ENCODE measurements around the gene SLC16A11.

The SLC16A11 gene

DNA sequence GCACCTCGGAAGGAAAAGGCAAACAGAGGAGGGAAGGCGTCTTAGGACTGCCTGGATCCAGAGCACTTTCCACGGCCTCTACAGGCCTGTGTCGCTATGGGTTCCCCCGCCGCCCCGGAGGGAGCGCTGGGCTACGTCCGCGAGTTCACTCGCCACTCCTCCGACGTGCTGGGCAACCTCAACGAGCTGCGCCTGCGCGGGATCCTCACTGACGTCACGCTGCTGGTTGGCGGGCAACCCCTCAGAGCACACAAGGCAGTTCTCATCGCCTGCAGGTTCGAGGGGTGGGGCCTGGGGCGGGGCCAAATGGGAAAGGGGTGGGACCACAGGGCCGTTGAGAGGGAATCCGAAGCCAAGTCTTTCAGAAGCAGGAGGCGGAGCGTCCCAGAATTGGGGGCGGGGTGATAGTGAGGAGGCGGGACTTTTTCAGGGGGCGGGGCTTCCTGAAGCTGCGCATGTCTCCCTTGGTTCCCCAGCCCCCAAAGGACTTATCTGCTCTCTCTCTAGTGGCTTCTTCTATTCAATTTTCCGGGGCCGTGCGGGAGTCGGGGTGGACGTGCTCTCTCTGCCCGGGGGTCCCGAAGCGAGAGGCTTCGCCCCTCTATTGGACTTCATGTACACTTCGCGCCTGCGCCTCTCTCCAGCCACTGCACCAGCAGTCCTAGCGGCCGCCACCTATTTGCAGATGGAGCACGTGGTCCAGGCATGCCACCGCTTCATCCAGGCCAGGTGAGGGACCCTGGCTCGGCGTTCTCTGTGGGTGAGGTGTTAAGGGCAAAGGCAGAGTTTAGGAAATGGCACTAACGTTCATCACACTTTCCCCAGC lies 20.1 kb downstream of the SLC16A11 start:
- DNase-seq = peak; percentile 97

DNA sequence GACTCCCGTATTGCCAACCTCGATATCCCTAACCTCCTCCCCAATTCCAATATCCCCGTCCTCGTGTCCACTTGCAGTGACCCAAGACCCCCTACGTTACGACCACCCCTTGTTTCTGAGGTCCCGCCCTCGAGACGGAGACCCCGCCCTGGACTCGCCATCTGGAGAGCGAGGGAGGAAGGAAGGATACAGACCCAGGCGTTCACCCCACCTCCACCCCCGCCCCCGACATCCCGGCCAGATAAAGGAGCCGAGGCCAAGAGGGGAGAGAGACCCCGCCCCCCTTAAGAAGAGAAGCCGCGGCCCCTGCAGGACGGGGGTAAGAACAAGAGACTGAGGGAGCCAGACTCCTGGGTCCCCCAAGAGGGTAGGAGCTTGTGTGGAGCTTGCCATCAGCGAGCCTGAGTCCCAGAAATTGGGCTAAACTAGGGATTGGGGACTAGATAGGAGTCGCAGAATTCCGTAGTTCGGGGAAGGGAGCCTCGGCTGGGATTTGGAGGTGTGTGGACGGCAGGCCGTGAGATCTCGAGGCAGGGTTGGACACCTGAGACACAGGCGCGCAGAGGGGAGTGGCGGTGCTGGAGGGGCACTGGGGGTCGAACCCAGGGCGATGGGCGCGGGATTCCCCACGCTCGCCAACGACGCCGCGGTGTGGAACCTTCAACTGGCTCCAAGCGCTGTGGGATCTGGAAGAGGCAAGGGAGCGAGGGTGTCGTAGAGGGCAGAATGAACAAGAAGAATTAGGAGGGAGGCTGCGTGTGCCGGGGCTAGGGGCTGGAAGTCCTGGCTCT lies 20.9 kb downstream of the SLC16A11 start, which contains the start of gene BCL6B:
Gene BCL6B (plus strand): TSS at position 270 of the 791 bp plus-strand sequence. CDS start 622 bp downstream, outside the sequence.
- DNase-seq = no peak

DNA sequence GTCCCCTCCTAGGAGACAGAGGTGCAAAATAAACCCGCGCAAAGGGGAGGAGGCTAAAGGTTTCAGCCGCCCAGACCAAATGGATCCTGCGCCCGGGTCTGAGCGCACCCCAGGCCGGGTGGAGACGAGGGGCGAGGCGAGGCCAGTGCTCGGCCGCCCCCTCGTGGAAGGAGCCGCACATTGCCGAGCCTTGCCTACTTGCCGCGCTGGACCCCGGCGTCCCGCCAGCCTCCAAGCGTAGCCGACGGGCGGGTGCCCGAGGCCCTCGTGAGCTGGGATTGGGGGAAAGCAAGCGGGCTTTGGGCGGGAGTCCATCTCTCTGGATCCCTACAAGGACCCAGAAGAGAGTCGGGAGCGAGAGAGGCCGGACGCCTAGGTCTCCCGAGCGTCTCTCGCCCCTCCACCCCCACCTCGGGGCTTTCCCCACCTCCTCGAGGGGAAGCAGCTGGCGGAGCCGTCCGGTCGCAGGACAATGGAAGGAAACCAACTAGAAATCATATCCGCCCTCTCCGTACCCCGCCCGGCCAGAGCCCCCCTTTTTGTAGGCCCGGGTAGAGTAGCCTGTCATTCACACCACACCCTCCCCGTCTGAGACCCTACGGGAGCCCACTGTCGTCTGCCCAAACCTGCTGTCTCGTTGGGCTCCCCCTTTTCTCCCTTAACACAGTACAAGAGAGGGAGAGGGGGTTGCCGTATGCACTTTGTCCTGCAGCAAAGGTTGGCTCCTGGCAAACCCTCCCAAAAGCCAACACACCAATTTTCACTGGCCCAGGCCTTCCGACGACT lies 21.7 kb downstream of the SLC16A11 start:
- peak; percentile 92 for DNase-seq

DNA sequence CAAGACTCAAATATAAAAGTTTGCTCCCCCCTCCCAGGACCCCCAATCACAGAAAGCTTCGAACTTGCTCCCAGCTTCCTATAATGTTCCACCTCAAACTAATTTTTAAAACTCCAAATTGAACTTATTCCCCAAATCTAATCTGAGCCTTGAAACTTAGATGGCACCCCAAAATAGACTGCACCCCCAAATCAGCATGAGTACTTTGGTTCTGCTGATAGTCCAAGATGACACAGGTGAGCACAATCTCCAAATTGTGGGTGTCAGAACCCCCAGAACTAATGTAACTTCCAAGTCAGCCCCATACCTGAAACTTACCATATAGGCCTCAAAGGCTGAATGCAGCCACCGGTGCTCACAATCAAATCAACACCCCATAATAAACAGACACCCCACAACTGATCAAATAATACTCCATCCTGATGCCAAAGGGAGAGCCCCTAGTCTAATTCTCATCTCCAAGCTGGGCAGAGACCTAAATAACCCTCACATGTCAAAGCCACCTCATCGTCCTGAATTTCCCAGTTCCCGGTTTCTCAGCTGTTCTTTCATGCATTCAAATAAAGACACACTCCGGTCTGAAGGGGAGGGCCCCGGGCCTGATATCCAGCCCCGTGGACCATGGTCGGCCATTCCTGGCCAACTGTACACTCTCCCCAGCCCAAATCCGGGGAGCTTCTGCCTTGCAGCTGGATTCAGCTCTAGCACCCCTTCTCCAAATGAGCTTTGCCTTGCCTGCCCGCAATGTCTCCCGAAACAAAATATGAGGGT lies 22.8 kb downstream of the SLC16A11 start:
- DNase-seq = no peak

DNA sequence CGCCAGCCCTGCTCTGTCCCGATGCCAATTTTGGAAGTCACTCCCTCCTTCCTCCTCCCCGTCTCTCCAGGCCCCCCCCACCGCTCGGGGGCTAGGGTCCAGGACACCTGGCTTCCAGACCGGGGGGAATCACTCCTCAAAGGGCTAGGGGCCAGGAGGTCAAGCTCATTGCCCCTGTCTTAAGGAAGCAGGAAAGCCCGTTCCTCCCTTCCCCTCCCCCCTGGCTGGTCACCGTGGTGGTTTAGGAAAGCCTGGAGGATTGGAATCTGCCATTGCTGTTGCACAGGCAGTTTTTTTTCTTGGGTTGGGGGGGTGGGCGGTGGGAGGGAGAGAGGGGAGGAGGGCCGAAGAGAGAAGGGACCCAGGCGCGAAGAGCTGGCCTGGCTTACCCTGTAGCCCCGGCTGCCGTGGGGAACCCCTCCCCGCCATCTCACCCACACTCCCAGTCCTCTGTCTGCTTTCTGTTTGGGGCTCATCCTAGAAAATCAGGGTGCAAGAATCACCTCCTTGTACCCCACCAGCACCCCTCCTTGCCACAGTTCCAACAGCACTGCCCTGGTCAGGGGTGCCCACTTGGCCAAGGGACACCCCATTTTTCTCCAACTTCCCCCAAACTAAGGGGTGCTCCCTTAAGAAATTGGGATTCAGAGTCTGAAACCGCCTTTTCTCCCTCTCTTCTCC lies 23.9 kb downstream of the SLC16A11 start:
- no peak for DNase-seq

DNA sequence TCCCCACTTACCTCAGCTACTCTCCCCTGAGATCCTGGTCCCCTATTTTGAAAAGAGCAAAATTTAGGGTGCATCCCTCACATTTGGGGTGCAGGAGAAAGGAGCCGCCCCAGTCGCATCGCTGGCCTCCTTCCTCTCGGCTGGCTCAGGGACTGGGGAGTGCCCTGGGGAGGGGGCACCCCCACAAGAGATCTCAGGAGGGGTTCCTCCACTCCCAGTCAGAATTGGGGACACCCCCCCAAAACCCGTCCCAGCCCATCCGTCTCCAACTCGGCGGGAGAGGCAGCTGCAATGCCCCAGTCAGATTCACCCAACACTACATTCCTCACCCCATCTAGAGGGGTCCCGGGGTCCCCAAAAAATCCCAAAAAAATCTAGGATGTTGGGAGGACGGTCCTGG lies 24.5 kb downstream of the SLC16A11 start:
- no peak for DNase-seq

DNA sequence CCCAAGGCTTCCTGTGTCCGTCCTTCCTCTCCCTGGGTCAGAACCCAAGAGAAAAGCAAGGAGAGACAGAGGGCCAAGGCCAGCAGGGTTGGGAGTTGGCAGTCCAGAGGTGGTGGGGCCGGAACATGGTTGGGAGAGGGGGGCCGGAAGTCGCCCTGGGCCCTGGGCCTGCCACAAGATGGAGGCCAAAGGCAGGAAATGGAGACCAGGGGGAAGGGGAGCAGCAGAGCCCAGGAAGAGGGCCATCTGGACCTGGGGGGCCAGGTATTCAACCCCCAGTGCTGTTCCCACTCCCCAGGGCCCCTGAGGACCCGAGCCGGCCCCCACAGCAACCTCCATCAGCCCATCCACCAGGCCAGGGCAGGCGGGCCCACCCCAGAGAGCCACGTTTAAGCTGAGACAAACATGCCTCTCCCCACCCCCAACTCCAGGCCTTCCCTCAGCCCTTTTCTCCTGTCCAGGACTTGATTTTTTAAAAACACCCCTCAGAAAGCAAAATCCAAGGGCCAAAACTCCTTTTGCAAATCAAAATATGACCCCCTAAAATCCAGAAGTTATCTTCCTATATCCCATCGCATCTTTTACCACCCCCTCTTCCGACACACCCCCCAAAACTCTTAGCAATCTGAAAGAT lies 25.4 kb downstream of the SLC16A11 start:
- DNase-seq = no peak

DNA sequence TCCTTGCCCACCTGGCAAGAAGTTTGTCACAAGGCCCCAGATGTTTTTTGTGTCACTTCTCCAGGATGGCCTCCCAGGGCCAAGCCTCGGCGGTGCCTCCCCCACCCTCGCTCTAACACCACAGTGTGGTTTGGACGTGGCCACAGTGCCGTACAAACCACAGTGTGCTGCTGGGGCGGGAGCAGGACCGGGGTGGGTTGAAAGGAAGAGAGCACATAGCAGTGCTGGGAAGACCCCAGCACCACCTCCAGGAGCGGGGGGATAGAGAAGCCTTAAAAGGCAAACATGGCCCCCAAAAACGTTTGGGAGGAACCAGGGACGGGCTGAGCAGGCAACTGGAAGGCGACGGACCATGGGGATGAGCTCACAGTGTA lies 26.1 kb downstream of the SLC16A11 start:
- DNase-seq = peak; percentile 73

DNA sequence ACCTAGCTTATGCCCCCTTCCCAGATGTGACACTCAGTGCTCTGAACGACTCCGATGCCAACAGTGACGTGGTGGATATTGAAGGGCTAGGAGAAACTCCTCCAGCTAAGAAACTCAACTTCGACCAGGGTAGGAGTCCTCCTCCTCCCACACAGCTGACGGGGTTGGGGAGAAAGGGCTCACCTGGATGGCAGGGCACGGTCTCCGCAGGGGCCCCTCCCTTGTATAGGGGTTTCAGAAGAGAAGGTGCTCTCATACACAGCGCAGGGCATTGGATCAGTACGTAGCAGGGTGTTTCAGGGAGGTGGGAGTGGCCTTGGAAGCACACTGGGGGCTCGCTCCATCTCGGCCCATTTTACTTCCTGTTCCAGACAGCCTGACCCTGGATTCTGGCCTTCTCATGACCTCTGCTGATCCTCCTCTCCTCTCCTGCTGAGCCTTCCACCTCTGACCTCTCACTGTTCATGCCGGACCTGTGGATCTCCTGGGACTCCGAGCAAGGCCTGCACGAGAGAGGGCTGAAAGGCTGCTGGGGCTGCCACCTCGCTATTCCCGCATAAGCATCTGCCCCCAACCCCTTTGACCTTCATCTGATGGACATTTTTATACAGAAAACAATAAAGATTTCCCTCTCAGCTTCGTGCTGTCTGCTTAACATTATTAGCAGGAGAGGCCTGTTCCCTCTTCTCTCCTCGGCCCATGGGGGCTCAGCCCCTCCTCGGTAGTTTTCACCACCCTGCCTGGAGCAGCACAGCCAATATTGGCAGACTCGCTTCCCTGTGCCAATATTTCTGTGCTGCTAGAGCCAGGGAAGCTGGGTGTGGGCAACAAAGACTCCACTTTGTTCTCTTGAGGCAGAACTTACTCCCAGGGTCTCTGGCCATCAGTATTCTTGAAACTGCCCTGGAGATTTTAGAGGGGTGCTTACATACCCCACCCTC lies 26.7 kb downstream of the SLC16A11 start:
- no peak for DNase-seq

DNA sequence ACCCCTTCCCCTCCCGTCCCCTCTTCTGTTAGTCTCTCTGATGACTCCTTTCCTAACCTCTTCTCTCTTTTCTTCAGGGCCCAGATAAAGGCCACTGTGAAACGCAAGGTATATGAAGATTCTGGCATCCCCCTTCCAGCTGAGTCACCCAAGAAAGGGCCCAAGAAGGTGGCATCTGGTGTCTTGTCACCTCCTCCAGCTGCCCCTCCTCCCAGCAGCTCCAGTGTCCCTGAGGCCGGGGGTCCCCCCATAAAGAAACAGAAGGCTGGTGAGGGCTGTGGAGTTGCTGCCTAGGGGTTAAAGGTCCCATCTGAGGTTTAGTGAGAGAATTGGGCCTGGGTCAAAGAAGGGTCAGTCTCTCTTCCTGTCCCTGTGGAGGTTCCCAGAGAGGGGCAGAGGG lies 27.5 kb downstream of the SLC16A11 start:
- no peak for DNase-seq

DNA sequence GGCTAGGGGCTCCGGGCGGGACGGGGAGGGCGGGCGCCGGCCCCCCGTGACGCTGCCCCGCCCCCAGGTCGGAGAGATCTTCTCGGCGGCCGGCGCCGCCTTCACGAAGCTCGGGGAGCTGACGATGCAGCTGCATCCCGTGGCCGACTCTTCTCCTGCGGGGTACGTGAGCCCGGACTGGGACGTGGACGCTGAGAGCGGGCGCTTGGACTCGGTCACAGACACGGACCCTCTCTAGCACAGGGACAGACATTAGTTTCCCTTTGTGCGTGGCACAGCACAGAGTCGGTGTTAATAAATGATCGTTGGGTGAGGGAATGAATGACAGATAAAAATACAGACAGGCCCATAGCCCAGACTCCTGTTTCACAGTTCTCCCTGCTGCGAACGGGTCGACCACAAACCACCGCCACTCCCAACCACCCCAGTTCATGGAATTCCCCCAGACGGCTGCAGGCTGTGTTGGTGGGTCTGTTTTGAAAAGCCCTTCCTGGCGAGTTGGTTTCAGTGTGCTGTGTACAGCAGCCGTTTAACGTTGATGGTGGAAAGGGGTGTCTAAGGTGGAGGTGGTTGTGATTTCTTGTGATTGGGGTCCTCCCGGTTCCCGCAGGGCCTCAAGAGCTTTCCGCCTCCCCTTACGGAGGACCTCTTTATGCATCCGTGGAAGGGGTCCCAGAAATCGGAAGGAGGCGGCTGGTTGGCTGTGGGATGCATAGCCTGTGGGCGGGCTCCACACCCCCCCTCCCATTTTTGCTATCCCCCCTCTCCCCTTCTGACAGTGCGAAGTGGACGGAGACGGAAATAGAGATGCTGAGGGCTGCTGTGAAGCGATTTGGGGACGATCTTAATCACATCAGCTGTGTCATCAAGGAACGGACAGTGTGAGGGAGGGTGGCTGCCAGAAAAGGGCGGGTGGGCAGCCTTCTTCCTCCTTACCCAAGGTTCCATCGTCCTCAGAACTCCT lies 28.6 kb downstream of the SLC16A11 start:
- DNase-seq = peak; percentile 77

DNA sequence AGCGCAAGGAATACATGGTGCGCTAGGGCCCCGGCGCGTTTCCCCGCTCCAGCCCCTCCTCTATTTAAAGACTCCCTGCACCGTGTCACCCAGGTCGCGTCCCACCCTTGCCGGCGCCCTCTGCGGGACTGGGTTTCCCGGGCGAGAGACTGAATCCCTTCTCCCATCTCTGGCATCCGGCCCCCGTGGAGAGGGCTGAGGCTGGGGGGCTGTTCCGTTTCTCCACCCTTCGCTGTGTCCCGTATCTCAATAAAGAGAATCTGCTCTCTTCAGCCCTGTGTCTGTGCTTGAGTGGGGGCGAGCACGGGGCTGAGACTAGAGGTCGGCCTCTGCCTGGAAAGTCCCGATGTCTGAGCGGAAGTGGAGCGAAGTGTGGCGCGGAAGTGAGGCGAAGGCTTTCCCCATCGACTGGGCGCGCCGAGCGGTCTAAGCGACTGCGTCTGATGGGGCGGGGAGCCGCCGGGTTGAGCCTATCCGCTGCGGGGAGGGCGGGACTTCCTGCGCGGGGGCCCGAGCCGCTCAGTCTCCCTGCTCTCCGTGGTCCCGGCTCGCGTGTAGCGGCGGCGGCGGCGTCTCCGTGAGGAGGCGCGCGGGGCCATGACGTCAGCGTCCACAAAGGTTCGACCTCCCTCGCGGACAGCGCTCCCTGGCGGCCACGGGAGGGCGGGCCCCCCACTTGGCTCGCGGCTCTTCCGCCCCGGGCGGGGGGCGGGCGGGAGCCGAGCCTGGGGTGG lies 29.5 kb downstream of the SLC16A11 start:
- DNase-seq = peak; percentile 99

DNA sequence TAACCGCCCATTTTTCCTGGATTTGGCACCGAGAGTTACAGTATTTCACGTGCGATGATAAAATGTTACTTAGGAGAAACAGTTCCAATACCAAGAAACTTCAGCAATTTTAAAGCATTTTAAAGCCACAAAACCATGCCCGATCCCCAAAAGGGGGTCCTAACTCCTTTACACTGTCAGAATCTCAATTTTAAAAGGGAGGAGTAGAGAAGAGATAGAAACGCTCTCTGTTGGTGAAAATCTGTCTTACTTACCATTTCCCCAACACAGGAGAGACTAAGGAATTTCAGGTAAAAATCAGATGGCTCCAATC lies 32.0 kb downstream of the SLC16A11 start:
- DNase-seq = no peak

DNA sequence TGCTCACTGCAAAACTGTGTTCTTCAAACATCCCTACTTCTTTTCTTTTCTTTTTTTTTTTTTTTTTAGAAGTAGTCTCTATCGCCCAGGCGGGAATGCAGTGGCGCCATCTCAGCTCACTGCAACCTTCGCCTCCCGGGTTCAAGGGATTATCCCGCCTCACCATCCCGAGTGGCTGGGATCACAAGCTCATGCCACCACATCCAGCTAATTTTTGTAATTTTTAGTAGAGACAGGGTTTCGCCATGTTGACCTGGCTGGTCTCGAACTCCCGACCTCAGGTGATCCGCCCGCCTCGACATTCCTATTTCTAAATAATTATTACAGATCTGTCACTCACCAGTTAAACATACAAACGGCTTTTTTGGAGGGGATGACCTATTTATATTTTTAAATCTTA lies 32.5 kb downstream of the SLC16A11 start:
- no peak for DNase-seq

DNA sequence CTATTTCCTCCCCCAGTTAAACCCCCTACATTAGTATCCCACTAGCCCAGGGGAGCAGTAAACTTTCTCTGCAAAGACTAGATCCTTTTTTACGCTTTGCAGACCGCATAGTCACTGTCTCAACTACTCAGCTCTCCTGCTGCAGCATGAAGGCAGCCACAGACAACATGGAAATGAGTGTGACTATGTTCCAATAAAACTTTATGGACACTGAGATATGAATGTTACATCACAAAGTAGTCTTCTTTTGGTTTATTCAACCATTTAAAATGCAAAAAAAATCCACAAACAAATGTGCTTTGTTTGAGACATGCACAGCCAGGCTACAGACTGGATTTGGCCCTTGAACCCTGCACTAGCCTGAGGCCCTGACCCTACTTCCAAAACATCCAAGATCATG lies 33.4 kb downstream of the SLC16A11 start:
- no peak for DNase-seq

DNA sequence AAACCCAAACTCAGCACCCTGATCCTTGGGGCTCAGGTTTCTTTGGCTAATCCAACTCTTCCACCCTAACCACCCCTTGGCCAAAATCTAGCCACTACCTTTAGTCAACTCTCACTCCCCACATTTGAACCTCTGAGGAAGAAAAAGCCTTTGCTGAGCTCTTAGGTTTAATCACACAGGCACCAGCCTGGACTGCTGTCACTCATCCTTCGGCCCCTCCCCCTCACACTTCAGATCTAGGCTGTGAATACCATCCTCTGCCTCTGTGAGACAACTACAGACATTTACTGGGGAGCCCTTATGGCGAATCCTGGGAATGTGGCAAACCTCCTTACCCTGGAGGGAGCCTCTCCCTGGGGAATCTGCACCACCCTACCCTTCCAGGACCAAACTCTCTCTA lies 36.7 kb downstream of the SLC16A11 start:
- no peak for DNase-seq

DNA sequence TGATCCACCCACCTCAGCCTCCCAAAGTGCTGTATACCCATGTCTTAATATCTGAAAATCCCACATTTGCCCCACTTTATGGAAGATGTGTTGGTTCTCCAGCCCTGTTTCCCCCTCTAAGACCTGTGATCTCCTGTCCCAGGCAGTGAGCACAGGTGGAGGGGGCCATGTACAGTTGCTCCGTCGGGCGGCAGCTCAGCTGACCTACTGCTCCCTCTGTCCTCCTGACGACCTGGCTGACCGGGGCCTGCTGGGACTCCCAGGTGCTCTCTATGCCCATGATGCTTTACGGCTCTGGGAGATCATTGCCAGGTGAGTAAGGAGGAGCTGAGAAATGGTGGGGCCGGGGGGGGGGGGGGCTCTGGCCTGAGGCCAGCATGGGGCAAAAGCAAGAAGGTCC lies 38.2 kb downstream of the SLC16A11 start:
- no peak for DNase-seq
